Naive thymus-derived CD4-positive, alpha-beta T cell (primary cell): ENCODE data around the gene MGST1. TPM values are rescaled to one million over a fixed set of nuclear protein-coding genes. Genes with fewer than 3 reads are reported as not detected.
A peak's percentile ranks its signal among the peaks of the same experiment; 100 is the strongest.

Experiments
- ATAC-seq: fragments of 150-1000 bp; cut with Tn5 transposase; 2 replicates; pipeline ENCODE4 v1.10.0; 2021; ENCODE audit warnings: mild to moderate bottlenecking, moderate library complexity
- CTCF ChIA-PET: fragments of 350-600 bp; sonication (Branson Sonifier 250); formaldehyde crosslinking; loops from one replicate; lab custom pipeline; 2021; ENCODE audit warnings: antibody characterized with exemption; lab: Charles Lee
- POLR2A ChIA-PET: fragments of 350-600 bp; sonication (Branson Sonifier 250); formaldehyde crosslinking; loops from one replicate; lab custom pipeline; 2021; ENCODE audit warnings: antibody characterized with exemption, inconsistent platforms; lab: Charles Lee
- DNase-seq, 9 donors: peaks; one replicate each; pipeline versions ENCODE4 v3.0.0 to v3.0.0-alpha.2; 2020 to 2022; ENCODE audit warnings: mixed read lengths in 1 of 9
- H3K27ac ChIP-seq: one replicate; pipeline ENCODE4 v1.7.0; 2013; ENCODE audit warnings: mild to moderate bottlenecking, low read depth, low read length, moderate library complexity
- H3K27me3 ChIP-seq, 2 donors: one replicate each; pipeline ENCODE4 v1.7.0; 2013; ENCODE audit warnings: low read length in 2 of 2, mild to moderate bottlenecking in 2 of 2, moderate library complexity in 2 of 2; ENCODE audit not compliant: control insufficient read depth in 2 of 2, insufficient read depth in 2 of 2
- H3K36me3 ChIP-seq, 3 experiments: 1 replicate in 2 of 3; 2 replicates in 1 of 3; pipeline ENCODE4 v1.7.0; 2013; ENCODE audit warnings: low read length in 3 of 3, mild to moderate bottlenecking in 3 of 3, moderate library complexity in 1 of 3; ENCODE audit not compliant: insufficient read depth in 3 of 3, control insufficient read depth in 2 of 3
- H3K4me1 ChIP-seq, 2 donors: one replicate each; pipeline ENCODE4 v1.7.0; 2013; ENCODE audit warnings: low read length in 2 of 2, mild to moderate bottlenecking in 2 of 2, moderate library complexity in 1 of 2; ENCODE audit not compliant: control insufficient read depth in 2 of 2, insufficient read depth in 2 of 2
- H3K4me3 ChIP-seq: 2 replicates; pipeline ENCODE4 v1.7.0; 2013; ENCODE audit warnings: mild to moderate bottlenecking, low read length
- H3K9me3 ChIP-seq, 3 experiments: 1 replicate in 2 of 3; 2 replicates in 1 of 3; pipeline ENCODE4 v1.7.0; 2013; ENCODE audit warnings: low read length in 3 of 3; ENCODE audit not compliant: control insufficient read depth in 2 of 3
- H3K27ac Mint-ChIP-seq, 9 donors: one replicate each; pipeline ENCODE4 v1.8.0; 2020 to 2022; ENCODE audit warnings: mixed read lengths in 9 of 9, mild to moderate bottlenecking in 8 of 9, moderate library complexity in 5 of 9, inconsistent platforms in 2 of 9
- H3K27me3 Mint-ChIP-seq, 5 donors: one replicate each; pipeline ENCODE4 v1.8.0; 2021 to 2022; ENCODE audit warnings: mixed read lengths in 5 of 5, mild to moderate bottlenecking in 1 of 5
- H3K36me3 Mint-ChIP-seq, 5 donors: one replicate each; pipeline ENCODE4 v1.8.0; 2020 to 2022; ENCODE audit warnings: mixed read lengths in 5 of 5, mild to moderate bottlenecking in 3 of 5, inconsistent platforms in 1 of 5
- H3K4me1 Mint-ChIP-seq, 7 donors: one replicate each; pipeline ENCODE4 v1.8.0; 2020 to 2022; ENCODE audit warnings: mixed read lengths in 7 of 7, mild to moderate bottlenecking in 3 of 7, inconsistent platforms in 1 of 7
- H3K4me3 Mint-ChIP-seq, 10 donors: one replicate each; pipeline ENCODE4 v1.8.0; 2020 to 2022; ENCODE audit warnings: mild to moderate bottlenecking in 10 of 10, mixed read lengths in 10 of 10, moderate library complexity in 6 of 10, inconsistent platforms in 2 of 10
- H3K9me3 Mint-ChIP-seq, 11 donors: one replicate each; pipeline ENCODE4 v1.8.0; 2020 to 2022; ENCODE audit warnings: mixed read lengths in 11 of 11, mild to moderate bottlenecking in 4 of 11, inconsistent platforms in 1 of 11, moderate library complexity in 1 of 11
- intact Hi-C, 2 donors: fragments of 100-400 bp; cut with micrococcal nuclease; formaldehyde crosslinking; loops; one replicate each; pipeline ENCODE4 v1.15.1; 2023
- polyA plus RNA-seq, 2 donors: library from polyadenylated mRNA; unstranded; fragments of 300-500 nt; fragmentation: Illumina TruSeq; gene quantifications; one replicate each; pipeline ENCODE4 v1.2.3, GENCODE V29; 2021
- total RNA-seq, 6 experiments: library from RNA in 5 of 6; stranded (reverse) in 5 of 6; gene quantifications; 1 replicate in 5 of 6; 2 replicates in 1 of 6; pipeline ENCODE4 v1.2.3 and lab custom pipeline; 2021 to 2026

MGST1 gene
- total RNA-seq (10 to 100 TPM in 1 of 5 experiments, 1 to 10 TPM in 2, not detected in 2; 1.4 to 16.5 (median 1.4) TPM), polyA plus RNA-seq (not detected), total RNA-seq (lab: John Stamatoyannopoulos, UW) (1.1 reads per million)

GRCh38 chr12:16347391-16348298 lies at the start of gene MGST1:
TSS of gene MGST1 (plus strand) at chr12:16347645. CDS start at chr12:16354253, 6,608 bp downstream.
- H3K4me1 Mint-ChIP-seq, result no peaks in the 10 kb centered on the region
- H3K27ac Mint-ChIP-seq, result no peak within 1 kb of the TSS
- Histone ChIP-seq H3K27me3 (peaks cover 0 to 3% of the 10 kb centered on the region in 2 donors), H3K36me3 (no peaks in the 10 kb centered on the region), H3K4me3 (no peak within 1 kb of the TSS), H3K9me3 (no peaks in the 10 kb centered on the region), H3K27ac (no peak within 1 kb of the TSS), H3K4me1 (no peaks in the 10 kb centered on the region)
- peak; percentile 64 for ATAC-seq
- CTCF ChIA-PET, result no interaction called here
- POLR2A ChIA-PET, result no interaction called here
- no peak for DNase-seq
- intact Hi-C loops, result no loop called here
- peaks cover 0 to 5% (median 0%) of the 10 kb centered on the region in 5 donors for H3K36me3 Mint-ChIP-seq
- H3K27me3 Mint-ChIP-seq, result peaks cover 11 to 35% (median 17%) of the 10 kb centered on the region in 5 donors
- H3K4me3 Mint-ChIP-seq, result peak within 1 kb of the TSS in 2 of 10 donors; percentile 28 to 40
- peaks cover 0 to 13% (median 3%) of the 10 kb centered on the region in 11 donors for H3K9me3 Mint-ChIP-seq

- intact Hi-C loops, result no loop called here
- no peaks in the 10 kb centered on the region for H3K4me1 Mint-ChIP-seq
Measured at GRCh38 chr12:16299403-16299802, 48.0 kb upstream of the MGST1 start.

GRCh38 chr12:16300122-16300521 lies 47.3 kb upstream of the MGST1 start:
- no peak for ATAC-seq
- intact Hi-C loops, result no loop called here
- POLR2A ChIA-PET, result no interaction called here

More at GRCh38 chr12:16299403-16299802, 48.0 kb upstream of the MGST1 start:
- H3K36me3 Mint-ChIP-seq, result no peaks in the 10 kb centered on the region
- CTCF ChIA-PET, result no interaction called here
- no peak for DNase-seq
- peaks cover 0 to 8% (median 3%) of the 10 kb centered on the region in 11 donors for H3K9me3 Mint-ChIP-seq
- no peaks in the 10 kb centered on the region for H3K27me3 Mint-ChIP-seq
- no peak for ATAC-seq
- Histone ChIP-seq H3K27ac (no peak overlapping the region), H3K4me3 (no peak overlapping the region), H3K9me3 (no peaks in the 10 kb centered on the region), H3K4me1 (no peaks in the 10 kb centered on the region), H3K36me3 (no peaks in the 10 kb centered on the region), H3K27me3 (no peaks in the 10 kb centered on the region)
- POLR2A ChIA-PET, result no interaction called here
- no peak overlapping the region for H3K27ac Mint-ChIP-seq
- H3K4me3 Mint-ChIP-seq, result no peak overlapping the region

GRCh38 chr12:16300736-16301135 lies 46.7 kb upstream of the MGST1 start:
- intact Hi-C loops, result no loop called here
- DNase-seq, result no peak
- no peak overlapping the region for H3K27ac Mint-ChIP-seq
- CTCF ChIA-PET, result no interaction called here
- H3K4me3 ChIP-seq, result no peak overlapping the region
- no peaks in the 10 kb centered on the region for H3K4me1 ChIP-seq
- ATAC-seq, result no peak
- no peaks in the 10 kb centered on the region for H3K9me3 ChIP-seq
- H3K9me3 Mint-ChIP-seq, result peaks cover 0 to 13% (median 3%) of the 10 kb centered on the region in 11 donors
- POLR2A ChIA-PET, result no interaction called here
- no peaks in the 10 kb centered on the region for H3K36me3 Mint-ChIP-seq
- no peaks in the 10 kb centered on the region for H3K36me3 ChIP-seq
- H3K27ac ChIP-seq, result no peak overlapping the region
- no peaks in the 10 kb centered on the region for H3K27me3 Mint-ChIP-seq
- no peak overlapping the region for H3K4me3 Mint-ChIP-seq
- H3K27me3 ChIP-seq, result no peaks in the 10 kb centered on the region
- H3K4me1 Mint-ChIP-seq, result no peaks in the 10 kb centered on the region

More at GRCh38 chr12:16300122-16300521, 47.3 kb upstream of the MGST1 start:
- Histone ChIP-seq H3K9me3 (no peaks in the 10 kb centered on the region), H3K27me3 (no peaks in the 10 kb centered on the region), H3K4me1 (no peaks in the 10 kb centered on the region), H3K4me3 (no peak overlapping the region), H3K36me3 (no peaks in the 10 kb centered on the region), H3K27ac (no peak overlapping the region)
- Mint-ChIP-seq H3K36me3 (no peaks in the 10 kb centered on the region), H3K4me3 (no peak overlapping the region), H3K27ac (no peak overlapping the region), H3K27me3 (no peaks in the 10 kb centered on the region), H3K4me1 (no peaks in the 10 kb centered on the region), H3K9me3 (peaks cover 0 to 11% (median 3%) of the 10 kb centered on the region in 11 donors)
- no peak for DNase-seq
- CTCF ChIA-PET, result no interaction called here

- no peak overlapping the region for H3K27ac Mint-ChIP-seq
- ChIA-PET POLR2A (no interaction called here), CTCF (no interaction called here)
- H3K27me3 Mint-ChIP-seq, result no peaks in the 10 kb centered on the region
- H3K9me3 ChIP-seq, result no peaks in the 10 kb centered on the region
- DNase-seq (no peak), ATAC-seq (no peak)
- H3K36me3 Mint-ChIP-seq, result no peaks in the 10 kb centered on the region
- no peaks in the 10 kb centered on the region for H3K27me3 ChIP-seq
- H3K9me3 Mint-ChIP-seq, result peaks cover 0 to 13% (median 7%) of the 10 kb centered on the region in 11 donors
- intact Hi-C loops, result no loop called here
- no peak overlapping the region for H3K4me3 Mint-ChIP-seq
- H3K4me1 Mint-ChIP-seq, result no peaks in the 10 kb centered on the region
- no peak overlapping the region for H3K4me3 ChIP-seq
- no peaks in the 10 kb centered on the region for H3K4me1 ChIP-seq
- H3K36me3 ChIP-seq, result no peaks in the 10 kb centered on the region
- no peak overlapping the region for H3K27ac ChIP-seq
Measured at GRCh38 chr12:16303939-16304338, 43.5 kb upstream of the MGST1 start.

GRCh38 chr12:16307856-16308475 lies 39.5 kb upstream of the MGST1 start:
- DNase-seq (no peak), ATAC-seq (no peak)
- Mint-ChIP-seq H3K36me3 (no peaks in the 10 kb centered on the region), H3K27ac (no peak overlapping the region), H3K9me3 (peaks cover 4 to 35% (median 16%) of the 10 kb centered on the region in 11 donors), H3K27me3 (no peaks in the 10 kb centered on the region), H3K4me3 (no peak overlapping the region), H3K4me1 (no peaks in the 10 kb centered on the region)
- H3K27me3 ChIP-seq, result no peaks in the 10 kb centered on the region
- POLR2A ChIA-PET, result no interaction called here
- no peak overlapping the region for H3K27ac ChIP-seq
- peaks cover 0 to 3% (median 0%) of the 10 kb centered on the region in 3 experiments for H3K9me3 ChIP-seq
- no peaks in the 10 kb centered on the region for H3K36me3 ChIP-seq
- no peaks in the 10 kb centered on the region for H3K4me1 ChIP-seq
- CTCF ChIA-PET, result no interaction called here
- H3K4me3 ChIP-seq, result no peak overlapping the region
- intact Hi-C loops, result no loop called here
